Measurements from ENCODE around the gene DAB1.

DAB1 gene

DNA sequence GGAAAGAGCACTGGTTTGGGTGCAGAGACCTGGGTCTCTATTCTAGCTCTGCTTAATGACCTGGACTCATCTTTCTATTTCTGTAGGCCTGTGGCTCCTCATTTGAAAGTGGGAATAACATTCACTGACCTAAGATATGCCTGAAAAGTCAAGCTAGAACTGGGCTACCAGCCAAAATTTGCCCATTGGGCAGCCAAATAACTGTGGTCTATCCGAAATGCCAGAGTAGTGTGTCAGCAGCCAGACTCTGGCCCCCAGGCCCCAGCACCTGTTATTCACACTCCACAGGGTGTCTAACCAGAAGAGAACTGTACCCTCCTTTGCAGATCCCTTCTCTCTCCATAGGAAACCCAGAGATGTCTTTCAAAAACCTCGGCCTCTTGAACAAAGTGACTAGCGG lies 12.6 kb downstream of the DAB1 start:
- DNase-seq (ENCODE audit: low read depth in 3 of 3), result no peak

DNA sequence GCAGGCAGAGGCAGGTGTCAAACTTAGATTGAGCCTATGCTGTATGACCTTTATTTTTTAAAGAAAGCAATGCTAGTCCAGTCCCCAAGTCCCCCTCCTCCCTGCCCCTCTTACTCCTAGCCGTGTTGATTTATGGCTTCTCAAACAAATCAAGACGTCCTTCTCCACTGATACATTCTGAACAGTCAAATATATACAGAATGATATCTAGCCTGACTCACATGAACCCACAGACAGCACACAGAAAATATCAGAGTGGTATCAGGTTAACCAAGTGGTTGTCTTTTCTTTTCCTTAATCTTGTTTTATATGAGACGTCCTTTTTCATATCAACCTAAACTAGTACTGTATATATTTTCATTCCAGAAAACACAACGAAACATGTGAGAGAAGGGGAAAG lies 13.4 kb downstream of the DAB1 start:
- DNase-seq (ENCODE audit: low read depth in 3 of 3), result no peak

DNA sequence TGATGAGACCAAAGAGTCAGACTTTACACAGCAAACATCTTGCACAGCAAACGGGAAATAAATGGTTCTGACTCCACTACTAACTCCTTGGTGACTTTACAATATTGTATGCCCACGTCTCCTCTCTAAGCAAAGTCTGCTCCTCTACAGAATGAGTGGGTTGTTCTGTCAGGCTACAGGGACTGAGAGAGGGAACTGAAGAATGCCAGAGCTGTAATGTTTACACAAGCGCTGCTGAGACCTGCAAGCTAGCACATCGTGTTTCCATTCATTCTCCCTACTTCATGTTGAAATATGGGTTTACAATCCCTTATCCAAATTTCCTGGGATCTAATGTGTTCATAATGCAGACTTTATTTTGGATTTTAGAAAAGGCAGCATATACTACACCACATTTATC lies 15.9 kb downstream of the DAB1 start:
- DNase-seq (ENCODE audit: low read depth in 3 of 3), result no peak

- DNase-seq (ENCODE audit: low read depth in 3 of 3), result no peak
These were observed 17.4 kb downstream of the DAB1 start for GRCh38 chr1:57406428-57406970.

DNA sequence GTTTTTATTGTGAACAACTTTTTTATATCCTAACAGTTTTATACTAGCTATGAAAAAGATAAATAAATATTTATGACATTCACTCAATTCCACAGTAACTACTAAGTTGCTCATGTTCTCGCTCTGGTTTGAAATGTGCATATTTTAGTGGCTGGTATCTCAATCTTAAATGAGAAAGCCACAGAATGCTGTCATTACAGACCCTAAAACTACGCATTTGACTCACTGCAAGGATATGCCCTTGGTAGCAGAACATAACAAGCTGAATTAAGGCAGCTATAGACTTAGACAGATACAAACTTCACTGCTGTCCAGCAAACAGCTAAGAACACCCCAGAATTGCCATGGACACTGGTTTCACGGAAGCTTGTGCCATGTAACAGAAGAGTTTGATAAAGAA lies 19.0 kb downstream of the DAB1 start:
- DNase-seq (ENCODE audit: low read depth in 3 of 3), result no peak

- DNase-seq (ENCODE audit: low read depth in 3 of 3), result no peak
These were observed 20.7 kb downstream of the DAB1 start for GRCh38 chr1:57403201-57403600.

DNA sequence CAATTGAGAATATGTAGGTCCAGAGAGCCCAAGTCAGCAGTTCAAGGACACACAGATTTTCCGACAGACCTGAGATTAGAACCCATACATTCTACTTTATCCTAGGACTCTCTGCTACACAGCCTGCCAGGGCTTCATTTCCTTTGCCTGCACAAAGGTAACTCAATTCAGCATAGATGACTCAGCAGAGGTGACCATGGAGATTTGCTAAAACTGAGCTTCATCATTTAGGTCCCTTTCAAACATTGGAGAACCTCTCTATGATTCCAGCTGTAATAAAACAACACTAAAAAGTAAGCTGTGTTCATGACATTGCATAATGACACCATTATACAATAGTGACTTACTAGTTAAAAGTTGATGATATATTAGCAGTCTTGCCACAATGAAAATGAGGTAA lies 22.2 kb downstream of the DAB1 start:
- no peak for DNase-seq (ENCODE audit: low read depth in 3 of 3)

GRCh38 chr1:57400048-57400447 lies 23.8 kb downstream of the DAB1 start:
- DNase-seq (ENCODE audit: low read depth in 3 of 3), result no peak

GRCh38 chr1:57393058-57393584 lies 30.7 kb downstream of the DAB1 start:
- no peak for DNase-seq (ENCODE audit: low read depth in 3 of 3)

GRCh38 chr1:57385336-57385735 lies 38.5 kb downstream of the DAB1 start:
- DNase-seq (ENCODE audit: low read depth in 3 of 3), result no peak

DNA sequence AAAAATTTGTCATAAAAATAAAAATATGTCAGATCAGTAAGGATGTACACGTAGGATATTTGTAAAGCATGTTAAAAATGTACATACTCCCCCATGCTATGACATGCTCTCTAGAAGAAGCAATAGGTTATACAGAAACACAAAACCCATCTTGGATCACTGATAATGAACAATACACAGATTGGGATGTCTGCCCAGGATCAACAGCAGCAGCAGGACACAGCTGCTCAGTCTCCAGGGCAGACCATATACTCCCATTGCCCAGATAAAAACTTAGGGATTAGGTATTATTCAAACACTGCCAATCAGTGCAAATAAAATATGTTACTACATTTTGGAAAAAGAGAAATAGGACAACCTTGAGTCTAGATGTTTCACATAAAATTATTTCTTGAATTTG lies 39.0 kb downstream of the DAB1 start:
- DNase-seq (ENCODE audit: low read depth in 3 of 3), result no peak

- DNase-seq (ENCODE audit: low read depth in 3 of 3), result no peak
These were observed 39.6 kb downstream of the DAB1 start for GRCh38 chr1:57384284-57384683.

GRCh38 chr1:57381871-57382270 lies 42.0 kb downstream of the DAB1 start:
- DNase-seq (ENCODE audit: low read depth in 3 of 3), result no peak

DNA sequence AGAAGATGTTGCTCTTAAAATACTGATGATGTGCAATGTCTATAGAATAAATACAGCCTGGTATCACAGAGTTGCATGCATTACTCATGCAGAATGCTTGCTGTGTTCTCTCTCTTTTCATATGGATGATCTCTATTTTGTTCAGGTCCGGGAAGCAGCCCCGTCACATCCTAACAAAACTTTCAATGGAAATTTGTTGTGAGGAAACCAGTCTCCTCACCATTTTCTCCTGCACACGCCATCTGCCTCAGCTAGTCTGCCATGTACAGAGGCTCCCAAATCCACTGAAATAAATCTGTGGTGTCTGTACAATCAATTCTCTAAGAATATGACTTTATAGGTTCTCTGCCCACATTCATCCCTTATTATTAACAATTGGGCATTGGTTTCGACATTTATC lies 42.4 kb downstream of the DAB1 start:
- no peak for DNase-seq (ENCODE audit: low read depth in 3 of 3)

DNA sequence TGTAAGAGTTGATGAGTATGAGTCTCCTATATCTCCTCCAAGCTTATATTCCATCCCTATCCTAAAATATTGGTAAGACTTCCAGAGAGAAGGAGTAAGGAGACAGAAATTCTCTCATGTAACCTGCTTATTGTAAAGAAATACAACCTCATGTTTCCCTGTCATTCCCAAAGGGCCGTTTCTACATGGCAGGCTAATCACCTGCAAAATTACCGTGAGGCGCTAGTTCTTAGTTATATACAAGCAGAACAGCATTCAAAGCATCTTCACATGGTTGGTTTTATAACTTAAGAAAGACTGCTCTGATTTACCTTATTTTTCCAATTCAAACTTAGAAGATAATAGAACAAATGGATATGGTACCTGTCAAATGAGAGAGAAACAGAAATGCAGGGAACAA lies 42.9 kb downstream of the DAB1 start:
- no peak for DNase-seq (ENCODE audit: low read depth in 3 of 3)

DNA sequence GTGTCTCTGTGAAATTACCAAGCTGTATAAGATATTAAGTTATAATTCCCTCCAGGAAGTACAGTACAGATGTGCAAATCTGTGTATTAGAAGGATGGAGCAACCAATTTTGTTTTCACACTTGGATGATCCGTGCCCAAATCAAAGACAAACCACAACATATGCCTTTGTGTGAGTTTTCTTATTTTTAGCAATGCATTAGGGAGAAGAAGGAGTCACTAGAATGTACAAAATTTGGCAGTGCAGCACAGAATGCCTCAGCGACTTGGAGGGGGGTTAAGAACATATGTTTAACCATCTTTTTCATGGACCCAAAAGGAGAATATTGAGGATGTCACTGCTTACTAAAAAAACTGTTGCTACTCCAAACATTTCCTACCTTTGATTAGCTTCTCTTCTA lies 45.3 kb downstream of the DAB1 start:
- no peak for DNase-seq (ENCODE audit: low read depth in 3 of 3)

GRCh38 chr1:57377339-57378139 lies 46.3 kb downstream of the DAB1 start:
- no peak for DNase-seq (ENCODE audit: low read depth in 3 of 3)

DNA sequence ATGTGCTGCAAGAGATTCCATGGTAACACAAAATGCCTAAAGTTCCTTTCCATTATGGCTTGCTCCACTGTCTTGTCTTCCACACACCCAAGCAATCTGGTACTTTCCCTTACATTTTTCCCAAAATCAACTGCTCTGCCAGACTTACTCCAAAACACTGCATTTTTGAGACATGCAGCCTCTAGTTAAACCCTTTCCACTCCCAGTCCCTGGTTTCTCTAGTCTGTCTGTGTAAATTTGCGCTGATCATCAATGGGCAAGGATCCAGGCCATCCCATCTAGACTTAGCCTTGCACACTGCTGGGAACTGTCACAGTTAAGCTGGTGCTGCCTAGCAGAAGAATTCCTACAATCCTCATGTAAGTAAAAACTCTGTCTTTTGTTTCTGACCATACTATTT lies 47.8 kb downstream of the DAB1 start:
- no peak for DNase-seq (ENCODE audit: low read depth in 3 of 3)

GRCh38 chr1:57369889-57370288 lies 54.0 kb downstream of the DAB1 start:
- DNase-seq (ENCODE audit: low read depth in 3 of 3), result no peak

DNA sequence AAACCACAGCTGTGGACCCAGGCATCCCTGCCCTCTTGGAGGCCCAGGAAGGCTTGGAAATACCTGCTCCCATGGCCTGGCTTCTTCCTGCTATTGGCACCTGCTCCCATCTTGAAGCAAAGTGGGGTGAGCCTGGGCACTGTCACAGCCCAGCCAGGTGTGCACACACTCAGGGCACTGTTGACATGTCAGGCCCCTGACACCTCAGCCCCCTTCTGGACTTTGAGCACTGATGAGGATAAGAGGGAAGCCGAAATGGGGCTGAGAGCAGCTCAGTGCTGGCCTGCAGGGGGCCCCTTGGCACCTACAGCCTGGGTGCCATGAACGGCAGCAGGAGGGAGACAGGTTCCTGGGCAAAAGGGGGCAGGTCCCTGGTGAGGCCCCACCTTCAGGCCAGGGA lies 55.9 kb downstream of the DAB1 start:
- no peak for DNase-seq (ENCODE audit: low read depth in 3 of 3)

DNA sequence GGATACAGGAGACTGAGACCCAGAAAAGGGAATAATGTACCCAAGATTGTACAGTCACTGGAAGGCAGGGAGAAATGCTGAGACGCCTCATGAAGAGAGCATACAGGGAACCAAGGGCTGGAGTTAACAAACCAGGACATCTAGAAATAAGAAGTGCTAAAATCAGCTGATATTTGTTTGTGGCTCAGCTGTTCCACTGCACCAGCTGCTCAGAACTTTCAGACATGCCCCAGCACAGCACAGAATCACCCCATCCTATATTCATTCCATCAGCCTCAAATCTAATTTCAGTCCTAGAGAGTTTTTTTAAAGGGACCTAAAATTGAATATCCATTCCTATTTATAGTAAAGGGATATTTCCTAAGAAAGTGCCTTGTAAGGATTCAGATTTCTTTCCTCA lies 60.2 kb downstream of the DAB1 start:
- DNase-seq (ENCODE audit: low read depth in 3 of 3), result no peak

- no peak for DNase-seq (ENCODE audit: low read depth in 3 of 3)
These were observed 60.7 kb downstream of the DAB1 start for GRCh38 chr1:57363165-57363564.

GRCh38 chr1:57362480-57362879 lies 61.4 kb downstream of the DAB1 start:
- no peak for DNase-seq (ENCODE audit: low read depth in 3 of 3)

DNA sequence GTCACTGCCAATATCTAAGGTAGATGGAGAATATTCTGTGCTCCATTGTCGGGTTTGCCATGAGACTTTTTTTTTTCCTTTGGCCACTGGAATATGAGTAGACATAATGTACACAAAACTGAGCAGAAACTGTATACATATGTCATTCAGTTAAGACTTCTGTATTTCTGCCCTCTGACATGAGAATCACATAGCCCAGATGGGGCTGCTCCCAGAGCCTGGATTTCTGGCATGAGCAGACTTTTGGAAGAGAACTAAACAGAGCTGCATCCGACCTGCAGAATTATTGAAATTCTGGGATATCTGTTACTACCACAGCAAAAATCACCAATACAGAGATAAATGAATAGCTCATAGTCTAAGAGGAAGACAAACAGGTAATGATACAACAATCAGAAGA lies 62.3 kb downstream of the DAB1 start:
- DNase-seq (ENCODE audit: low read depth in 3 of 3), result no peak

All from stimulated activated CD4-positive, alpha-beta T cell treated with anti-CD3 and anti-CD28 coated beads, TNF-alpha, amount 100 ng/mL, for 48 hours (primary cell).